Fibroblast of skin of right biceps (primary cell): ENCODE data around the gene HHAT.
A peak's percentile ranks its signal among the peaks of the same experiment; 100 is the strongest.

ENCODE experiments used
- DNase-seq: peaks from one replicate; pipeline ENCODE4 v3.0.0-alpha.2; 2013

HHAT gene

DNA sequence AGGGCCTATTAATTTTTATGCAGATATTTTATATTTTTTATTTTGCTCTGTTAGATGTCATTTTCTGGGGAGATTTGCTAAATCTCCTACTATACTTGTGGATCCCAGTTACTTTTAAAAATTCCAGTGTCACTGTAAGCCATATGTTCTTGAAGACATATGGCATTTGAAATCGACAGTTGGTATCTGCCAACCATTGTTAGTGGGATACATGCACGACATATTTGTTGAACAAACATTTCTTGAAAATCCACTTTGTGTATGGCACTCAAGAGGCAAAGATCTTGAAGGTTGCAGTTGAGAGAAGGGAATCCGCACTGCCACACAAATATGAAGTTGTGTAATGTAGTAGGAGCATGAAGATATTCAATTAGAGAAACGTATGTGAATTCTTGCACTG lies 287.7 kb downstream of the HHAT start:
- DNase-seq, result no peak

DNA sequence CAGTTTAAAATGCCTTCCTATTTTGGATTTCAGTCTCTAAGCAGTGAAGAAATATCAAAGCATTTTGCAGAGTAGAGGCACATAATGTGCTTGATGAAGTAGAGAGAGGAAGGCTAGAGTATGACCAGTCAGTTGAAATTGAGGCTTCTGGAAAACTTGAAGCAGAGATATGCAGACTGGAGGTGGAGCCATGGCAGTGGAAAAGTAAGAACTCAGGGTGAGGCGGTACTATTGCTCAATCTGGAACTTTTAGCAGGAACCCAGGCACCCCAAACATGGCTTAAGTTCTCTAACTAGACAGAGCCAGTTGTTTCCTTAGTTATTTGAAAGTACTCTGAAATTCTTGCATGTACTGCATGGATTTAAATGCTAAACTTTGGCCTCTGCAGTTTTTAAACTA lies 288.6 kb downstream of the HHAT start:
- DNase-seq, result no peak

DNA sequence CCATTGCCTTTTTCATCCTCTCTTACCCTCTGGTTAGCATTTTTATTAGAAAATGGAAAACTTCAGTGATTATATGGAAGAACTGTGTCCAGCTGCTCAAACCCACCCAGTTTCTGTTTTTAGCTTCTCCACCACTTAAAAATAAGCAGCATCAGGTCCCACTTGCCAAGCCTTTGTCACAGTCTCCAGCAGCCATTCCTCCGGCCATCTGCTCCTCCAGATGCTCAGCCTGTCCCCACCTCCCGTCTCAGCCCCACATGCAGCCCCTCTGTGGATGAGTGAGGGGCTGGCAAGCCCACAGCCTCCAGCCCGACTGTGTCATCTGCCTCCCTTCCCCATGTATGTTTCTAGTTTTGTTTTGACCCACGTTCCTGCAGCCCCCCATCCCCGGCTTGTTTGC lies 289.7 kb downstream of the HHAT start:
- DNase-seq, result no peak

DNA sequence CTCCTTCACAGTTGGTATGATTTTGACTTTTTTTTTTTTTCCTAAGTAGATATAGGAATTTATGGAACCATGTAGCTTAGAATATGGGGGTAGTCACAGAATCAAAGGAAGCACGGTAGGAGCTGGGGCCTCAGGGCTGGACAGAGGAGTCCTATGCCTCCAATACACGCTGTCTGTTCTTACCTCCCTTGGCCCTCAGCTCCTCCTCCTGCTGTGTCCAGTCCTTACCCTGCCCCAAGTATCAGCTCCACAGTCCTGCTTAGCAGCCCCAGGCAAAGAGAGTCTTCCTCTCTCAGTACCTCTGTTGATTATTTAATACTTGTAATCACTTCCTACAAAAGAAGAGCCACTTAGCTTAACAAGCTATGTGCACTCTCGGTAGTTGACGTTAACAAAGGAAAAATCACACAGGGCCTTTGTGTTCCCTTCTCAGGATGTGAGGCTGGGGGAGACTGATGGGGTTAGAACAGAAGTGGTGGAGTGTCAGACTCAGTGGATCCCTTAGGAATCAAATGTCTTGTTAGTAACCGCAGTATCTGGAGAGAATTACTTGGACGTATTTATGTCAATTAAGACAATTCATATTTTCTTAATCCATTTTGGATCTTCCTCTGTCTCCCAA lies 292.3 kb downstream of the HHAT start:
- no peak for DNase-seq

DNA sequence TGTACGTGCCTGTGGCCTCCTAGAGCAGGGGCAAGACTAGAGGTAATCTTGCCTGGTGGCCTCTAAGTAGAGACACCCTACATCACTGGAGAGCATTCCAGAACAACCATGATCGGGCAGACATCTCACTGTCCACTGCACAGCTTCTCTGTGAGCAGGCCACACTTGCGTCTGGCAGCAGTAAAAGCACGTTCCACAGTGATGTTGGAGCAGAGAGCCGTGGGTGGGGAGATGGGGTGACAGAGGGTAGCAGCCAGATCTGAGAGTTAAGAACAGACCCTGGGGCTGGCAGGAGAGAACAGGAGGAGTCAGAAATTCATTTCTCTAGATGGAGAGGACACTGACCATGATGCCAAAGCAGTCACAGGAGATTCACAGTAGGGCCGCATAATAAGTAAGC lies 293.0 kb downstream of the HHAT start:
- no peak for DNase-seq

DNA sequence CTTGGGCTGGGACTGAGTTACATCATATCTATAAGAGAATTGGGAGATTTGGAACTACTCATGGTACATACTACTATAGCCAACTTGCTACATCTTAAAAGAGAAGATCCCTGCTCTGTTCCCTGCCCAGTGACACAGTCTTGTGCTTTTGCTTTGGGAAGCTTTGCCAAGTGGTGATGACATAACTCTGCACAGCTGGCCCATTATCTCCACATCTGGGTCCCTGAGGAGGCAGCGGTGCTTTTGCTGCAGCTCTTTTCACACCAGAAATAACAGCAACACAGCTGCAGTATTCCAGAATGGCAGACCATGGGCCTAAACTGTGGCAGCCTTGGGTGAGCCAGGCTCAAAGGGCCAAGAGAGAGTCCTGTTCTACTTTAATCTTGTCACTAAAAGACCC lies 296.0 kb downstream of the HHAT start:
- no peak for DNase-seq

DNA sequence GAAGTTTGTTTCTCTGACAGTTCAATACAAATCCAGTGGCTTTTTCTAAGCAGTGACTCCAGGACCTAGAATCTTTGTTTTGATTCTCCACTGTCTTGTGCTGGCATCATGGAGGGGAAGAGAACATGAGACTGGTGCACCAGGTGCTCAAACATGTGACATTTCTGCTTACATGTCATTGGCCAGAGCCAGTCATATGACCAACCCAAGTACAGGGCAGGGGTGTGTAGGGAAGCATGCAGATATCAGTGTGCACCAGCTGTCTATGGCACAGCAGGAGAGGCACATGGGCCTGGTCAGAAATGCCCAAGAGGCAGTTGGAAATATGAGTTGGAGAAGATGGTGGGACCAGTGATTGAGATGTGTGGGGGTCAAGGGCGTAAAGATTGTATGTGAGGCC lies 297.0 kb downstream of the HHAT start:
- DNase-seq, result no peak

DNA sequence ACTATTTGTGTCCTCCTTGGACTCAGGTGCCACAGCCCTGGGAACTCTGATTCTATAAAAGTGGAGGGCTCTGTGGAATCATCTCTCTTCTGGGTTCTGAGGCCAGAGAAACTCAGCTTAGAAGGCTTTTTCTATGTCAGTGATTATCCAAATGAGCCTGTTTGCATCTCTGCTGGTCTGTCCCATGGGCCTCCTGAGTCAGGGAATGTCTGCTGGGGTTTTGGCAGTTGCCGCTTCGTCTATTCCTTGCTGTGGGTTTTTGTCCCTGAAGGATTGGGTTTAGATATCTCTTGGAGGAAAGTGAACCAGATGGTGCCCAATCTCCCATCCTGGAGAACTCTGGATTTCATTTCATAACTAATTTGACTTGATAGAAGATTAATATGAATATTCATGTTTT lies 297.6 kb downstream of the HHAT start:
- DNase-seq, result peak; percentile 9

DNA sequence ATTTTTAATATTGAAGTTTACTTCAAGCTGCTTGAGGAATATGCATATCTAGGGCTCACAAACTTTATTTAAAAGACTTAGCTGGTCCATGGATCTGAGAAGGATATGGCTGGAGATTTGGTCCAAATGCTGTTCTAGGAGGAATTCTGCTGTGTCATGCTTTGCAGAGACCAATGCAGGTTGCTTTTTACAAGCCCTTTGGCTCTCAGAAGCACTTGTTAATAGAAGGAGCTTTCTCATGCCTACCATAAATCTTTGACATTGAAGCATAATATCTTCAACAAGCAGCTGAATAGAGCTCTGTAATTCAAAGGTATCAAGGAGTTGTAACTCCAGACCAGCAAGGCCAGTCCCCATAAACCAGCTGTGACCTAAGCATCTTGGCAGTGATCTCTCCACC lies 299.1 kb downstream of the HHAT start:
- DNase-seq, result no peak

DNA sequence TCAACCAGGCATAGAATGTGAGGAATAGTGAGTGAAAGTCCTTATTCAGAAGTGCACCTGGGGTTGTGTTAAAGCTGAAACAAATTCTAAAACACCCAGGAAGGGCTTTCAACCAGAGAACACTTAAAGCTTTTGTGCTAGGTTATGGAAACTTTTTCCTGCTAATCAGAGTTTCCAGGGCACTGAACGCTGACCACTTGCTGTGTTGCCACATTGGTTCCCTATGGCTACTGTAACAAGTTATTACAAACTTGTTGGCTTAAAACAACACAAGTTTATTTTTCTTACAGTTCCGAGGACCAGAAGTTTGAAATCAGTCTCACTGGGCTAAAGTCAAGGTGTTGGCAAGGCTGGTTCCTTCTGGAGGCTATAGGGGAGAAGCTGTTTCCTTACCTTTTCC lies 300.6 kb downstream of the HHAT start:
- no peak for DNase-seq

DNA sequence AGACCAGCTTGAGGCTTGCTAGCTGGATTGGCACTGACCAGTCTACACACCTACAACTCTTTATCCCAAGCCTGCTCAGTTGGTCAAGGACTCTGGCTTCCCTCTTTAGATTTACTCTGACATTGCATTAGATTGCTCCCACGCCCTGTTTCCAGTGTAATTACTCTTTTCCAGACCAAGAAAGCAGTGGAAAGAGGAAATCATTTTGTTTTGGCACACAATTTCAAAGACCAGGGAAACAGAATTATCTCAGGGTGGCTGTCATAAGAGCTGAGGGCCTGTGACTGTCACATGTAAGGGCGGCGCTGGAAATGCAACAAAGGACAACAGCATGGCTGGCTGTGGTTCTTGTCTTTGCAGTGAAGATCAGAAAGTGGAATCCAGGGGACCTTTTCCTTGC lies 302.7 kb downstream of the HHAT start:
- DNase-seq, result no peak

DNA sequence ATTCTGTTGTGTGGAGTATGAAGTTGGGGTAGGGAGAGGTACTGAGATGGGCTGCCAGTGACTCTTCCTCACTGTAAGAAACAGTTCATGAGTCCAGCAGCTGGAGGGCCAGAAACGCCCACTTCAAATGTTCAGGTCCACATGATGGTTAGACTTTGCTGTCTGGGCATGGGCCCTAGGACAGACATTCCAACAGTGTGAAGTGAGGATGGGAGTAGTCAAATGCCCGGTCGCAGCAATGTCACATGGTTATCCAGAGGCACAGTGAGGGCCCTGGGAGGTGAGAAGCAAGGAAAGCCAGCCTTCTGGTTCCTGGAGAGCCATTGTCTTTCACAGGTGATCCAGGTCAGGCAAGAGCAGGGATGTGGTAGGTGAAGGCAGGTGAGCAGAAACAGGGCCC lies 304.4 kb downstream of the HHAT start:
- no peak for DNase-seq

DNA sequence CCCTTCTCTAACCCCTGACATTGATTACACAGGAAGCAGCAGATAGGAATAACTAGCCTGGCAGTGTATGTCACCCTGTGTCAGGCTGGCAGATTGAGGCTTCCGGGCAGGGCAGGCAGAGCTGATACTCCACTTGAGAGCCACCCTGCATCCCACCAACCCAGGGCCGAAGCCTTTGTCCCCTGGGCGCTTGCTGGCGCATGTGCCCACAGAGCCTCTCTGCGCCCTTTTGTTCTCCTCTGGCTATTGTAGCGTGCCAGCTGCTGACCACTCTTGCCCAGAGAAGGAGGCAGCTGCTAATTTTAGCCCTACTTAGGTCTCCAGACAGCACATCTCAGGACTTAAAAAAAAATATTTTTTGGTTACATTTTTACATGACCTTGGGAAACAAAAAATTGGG lies 304.9 kb downstream of the HHAT start:
- no peak for DNase-seq

DNA sequence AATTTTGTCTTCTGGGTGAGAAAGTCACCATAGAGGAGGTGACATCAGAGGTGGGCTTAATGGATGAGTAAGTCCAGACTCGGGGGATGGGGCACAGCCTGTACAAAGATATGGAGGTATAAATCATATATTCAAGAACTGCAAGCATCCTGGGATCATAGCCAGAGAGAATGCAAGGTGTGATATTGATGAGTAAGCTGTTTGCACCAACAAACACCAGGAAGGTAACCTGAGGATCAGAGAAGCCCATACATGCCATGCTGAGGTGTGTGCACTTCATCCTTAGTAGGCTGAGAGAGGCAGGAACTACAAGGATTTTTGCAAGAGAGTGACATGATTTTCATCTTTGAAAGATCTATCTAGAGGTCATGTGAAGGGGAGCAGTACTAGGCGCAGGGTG lies 306.4 kb downstream of the HHAT start:
- no peak for DNase-seq

DNA sequence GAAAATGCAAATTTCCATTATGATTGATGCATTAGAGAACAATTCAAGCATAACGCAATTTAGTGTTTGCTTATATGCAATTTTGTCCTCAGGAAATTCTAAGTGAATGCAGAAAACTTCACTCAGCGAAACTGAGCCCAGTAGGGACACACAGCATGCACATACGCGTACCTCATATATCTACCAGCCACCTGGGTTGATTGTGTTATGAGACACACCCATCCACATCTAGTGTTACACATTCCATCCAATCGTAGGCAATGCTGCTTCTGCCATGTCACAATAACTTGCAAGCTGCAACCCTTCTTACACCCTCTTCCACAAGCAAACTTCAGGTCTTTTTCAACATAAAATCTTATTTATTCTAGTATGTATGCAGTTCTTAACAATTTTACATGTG lies 312.9 kb downstream of the HHAT start:
- DNase-seq, result no peak

DNA sequence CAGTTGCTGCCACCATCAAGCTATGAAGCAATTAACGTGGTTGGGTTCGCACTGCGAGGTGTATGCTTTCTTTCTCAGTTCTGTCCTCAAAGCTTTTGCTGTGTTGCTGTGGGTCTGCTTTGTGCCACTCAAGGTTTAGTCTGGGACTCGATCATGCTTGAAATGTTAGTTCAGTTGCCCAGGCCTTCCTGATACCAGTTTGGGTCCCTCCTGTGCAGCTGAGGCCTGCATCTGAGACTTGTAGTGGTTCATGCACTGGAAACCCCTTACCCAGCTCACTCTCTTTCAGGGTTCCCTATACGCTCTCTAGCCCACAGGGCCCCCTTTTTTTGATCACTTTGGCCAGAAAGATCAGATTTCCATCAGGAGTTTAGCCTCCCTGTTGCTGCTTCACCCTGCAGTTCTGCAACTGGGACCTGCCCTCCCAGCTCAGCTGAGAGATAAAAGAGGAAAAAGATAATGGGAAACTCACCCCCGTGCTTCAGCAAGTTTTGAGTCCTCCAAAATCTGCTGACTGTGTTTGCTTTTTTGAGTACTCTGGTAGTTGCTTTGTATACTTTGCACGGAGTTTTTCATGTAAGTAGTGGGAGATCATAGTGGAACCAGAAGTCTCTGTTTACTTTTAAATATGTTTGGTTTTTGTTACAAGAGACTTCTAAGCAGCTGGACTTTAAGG lies 317.0 kb downstream of the HHAT start:
- no peak for DNase-seq

DNA sequence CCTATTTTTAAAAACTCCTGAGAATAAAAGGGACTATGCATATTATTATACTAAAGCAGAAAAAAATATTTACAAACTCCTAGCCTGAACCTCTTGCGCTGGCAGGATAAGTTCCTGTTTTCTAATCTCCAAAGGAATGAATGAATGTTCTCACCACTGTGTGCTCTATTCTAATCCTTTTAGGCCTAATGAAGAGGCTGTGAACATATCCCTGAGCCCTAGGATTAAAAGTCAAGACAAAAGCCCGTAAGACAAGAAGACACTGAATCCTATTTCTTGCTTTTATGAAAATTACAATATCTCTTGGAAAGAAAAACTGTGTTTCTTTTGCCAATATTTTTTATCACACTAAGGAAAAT lies 317.5 kb downstream of the HHAT start:
- no peak for DNase-seq

DNA sequence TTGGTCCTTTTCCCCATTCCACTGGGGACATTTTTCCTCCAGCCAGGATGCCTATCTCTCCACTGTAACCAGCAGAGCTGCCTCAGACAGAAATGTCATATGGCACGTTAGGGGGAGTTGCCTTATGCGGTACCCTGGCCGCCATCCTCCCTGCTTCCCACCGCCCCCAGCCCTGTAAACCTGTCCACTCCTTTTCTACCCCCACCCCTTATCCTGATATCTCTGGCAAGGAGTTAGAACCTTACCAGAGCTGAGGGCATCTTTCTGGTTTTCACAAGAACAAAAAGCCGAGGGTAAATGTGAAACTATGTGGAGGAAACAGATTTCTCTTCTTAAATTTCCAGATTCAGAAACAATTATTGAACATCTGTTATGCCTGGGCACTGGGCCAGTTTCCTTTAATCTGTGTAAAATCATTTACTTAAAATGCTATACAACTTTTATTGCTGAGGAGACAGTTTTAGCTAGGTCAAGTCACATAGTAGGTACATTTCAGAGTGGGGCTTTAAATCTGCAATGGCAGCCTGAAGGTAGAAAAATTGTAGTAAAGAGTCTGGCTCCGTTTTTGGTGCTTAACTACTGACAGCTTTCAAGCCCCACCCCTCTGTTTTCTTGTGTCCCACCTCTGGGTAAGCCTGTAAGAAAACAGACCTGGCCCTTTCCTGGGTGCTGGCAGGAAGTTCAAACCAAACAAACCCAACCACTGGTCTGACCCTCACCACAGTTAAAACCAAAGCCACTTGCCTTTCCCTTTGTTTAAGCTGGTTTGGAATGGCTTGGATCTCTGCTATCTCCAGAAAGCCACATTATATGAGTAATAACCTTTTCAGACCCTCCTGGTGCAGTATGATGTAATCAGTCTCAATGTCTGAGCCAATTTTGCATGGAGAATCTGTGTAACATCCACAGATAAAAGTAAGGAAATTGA lies 319.0 kb downstream of the HHAT start:
- peak; percentile 82 for DNase-seq

DNA sequence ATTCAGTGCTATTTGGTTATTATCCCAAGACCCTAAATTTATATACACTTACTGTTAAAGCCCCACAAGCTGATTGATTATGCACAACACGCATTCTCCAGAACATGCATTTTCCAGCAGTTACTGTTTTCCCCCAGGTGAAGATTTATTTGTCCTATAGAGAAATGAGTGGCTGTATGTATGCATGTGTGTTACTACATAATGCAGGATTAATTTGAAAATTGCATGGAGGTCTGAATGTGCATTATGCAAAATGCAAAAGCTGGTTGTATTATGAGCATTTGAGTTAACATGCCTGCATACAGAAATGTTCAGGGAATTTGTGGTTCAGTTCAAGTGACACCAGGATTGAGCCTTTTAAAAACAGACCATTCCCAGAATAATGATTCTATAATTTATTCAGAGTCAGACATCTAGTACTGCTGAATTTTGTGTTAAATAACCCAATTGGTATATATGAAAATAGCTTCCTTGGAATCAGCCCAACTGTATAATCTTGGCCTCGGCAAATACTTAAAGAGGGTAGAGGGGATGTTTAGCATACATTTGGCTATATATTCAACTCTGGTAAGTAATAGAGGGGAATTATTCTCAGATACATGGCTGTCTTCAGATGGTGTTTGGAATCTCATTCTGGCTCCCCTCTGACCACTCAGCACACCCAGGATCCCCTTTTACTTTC lies 320.0 kb downstream of the HHAT start:
- DNase-seq, result no peak

DNA sequence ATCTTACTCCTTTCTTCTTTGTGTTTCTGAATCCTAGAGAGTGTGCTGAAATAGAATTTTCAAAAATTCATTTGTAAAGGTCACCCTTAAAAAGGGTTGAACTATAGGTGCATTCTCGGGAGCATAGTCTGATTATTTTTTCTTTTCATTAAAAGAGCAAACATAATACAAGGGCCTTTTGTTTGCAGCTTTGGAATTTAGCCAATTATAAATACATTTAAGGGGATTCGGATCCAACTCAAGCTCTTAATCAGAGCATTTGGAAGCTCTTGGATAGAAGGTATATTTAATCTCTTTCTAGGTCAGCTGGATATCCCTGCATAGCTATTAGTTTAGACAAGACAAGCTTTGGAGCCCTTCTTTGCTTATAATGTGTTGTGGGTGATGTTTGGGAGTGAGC lies 321.7 kb downstream of the HHAT start:
- no peak for DNase-seq

DNA sequence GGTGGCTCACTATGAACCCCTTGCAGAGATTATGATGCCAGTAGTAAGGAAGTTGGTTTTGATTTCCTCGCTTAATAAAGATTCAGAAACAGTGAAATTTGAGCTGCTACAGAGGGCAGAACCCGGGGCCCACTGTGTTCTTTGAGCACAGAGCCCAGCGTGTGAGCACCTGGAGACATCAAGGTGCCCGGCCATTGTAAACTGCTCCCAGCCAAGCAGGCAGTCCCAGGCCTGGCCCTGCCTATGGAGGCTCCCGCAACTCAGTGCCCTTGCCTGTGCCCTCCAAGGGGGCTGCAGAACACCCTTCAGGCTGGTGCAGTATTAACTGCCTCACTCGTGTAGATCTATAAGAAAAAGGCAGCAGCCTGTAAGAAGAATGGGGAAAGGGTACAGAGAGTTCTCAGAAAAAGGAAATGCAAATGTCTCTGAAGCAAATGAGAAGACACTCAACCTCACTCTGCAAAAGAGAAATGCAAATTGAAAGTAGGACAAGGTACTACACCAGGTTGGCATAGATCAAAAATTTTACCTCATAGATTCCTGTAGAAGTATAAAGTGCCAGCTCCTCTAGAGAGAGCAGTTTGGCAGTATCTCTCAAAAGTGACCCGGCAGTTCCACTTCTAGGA lies 323.7 kb downstream of the HHAT start:
- no peak for DNase-seq

DNA sequence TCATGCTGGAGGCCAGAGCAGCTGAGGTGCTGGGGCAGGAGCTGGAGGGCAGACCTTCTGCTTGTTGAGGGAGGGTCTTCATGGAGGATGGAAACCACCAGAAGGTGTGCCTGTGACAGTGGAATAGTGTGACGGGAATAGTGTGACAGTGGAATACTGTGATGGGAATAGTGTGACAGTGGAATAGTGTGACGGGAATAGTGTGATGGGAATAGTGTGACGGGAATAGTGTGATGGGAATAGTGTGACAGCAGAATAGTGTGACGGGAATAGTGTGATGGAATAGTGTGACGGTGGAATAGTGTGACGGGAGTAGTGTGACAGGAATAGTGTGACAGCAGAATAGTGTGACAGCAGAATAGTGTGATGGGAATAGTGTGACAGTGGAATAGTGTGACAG lies 325.1 kb downstream of the HHAT start:
- peak; percentile 7 for DNase-seq
